NCI-H146 (cell line): ENCODE results near the gene CNTNAP4.

Experiments used
- DNase-seq: peaks from one replicate; lab custom pipeline; 2025; lab: John Stamatoyannopoulos, UW

Gene CNTNAP4

DNA sequence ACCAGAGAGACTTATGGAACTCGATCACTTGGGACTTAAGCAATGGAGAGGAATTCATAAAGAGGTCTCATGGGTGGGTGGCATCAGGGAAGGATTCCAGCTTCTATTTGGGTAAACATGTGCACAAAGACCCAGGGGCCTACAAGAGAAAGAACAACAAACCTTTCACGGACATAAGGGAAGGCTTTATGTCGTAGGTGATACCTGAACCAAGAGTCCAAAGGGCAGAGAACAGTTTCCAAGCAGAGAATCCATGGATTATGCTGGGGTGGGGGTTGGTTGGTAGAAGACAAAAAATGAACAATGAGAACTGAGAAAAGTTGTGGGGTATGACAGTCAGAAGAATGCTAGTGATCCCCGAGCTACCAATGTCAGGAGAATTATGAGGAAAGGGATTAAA lies 119.8 kb downstream of the CNTNAP4 start:
- no peak for DNase-seq

DNA sequence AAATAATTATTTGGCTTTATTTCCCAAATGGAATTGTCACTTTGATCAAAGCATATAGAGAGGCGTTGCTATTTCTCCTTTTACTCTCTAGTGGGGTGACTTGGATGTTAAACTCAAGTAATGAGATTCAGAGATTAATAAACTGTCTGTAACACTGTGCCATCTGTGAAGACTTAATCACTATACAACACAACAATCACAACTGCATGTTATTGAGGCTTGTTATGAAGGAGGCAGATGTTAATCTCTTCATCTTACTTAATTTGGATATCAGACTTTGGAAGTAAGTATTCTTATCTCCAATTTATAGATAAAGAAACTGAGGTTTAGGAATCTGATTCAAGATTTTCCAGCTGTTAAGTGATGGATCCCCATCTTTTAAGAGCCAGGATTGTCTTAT lies 132.5 kb downstream of the CNTNAP4 start:
- DNase-seq = no peak

- DNase-seq = no peak
These were observed 144.4 kb downstream of the CNTNAP4 start for GRCh38 chr16:76421571-76421970.

DNA sequence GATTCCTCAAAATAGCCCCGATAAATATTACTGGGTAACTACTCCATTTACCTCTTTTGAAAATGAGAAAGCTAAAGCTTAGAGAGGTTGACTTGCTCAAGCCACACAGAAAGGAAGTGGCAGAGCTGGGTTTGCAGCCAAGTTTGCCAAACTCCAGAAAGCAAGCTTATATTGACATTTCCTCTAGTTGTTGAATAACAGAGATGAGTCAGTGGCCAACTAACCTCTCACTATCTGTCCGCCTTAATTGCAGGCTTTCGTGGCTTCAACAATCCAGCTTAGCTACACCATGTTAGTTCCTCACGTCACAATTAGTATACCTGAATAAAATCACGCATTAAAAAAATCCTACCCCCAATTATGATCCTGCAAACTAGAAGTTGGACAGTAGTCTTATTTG lies 151.7 kb downstream of the CNTNAP4 start:
- DNase-seq = no peak

- DNase-seq = no peak
These were observed 164.2 kb downstream of the CNTNAP4 start for GRCh38 chr16:76441391-76441790.

- no peak for DNase-seq
These were observed 164.7 kb downstream of the CNTNAP4 start for GRCh38 chr16:76441876-76442275.

GRCh38 chr16:76443973-76444372 lies 166.8 kb downstream of the CNTNAP4 start:
- no peak for DNase-seq

DNA sequence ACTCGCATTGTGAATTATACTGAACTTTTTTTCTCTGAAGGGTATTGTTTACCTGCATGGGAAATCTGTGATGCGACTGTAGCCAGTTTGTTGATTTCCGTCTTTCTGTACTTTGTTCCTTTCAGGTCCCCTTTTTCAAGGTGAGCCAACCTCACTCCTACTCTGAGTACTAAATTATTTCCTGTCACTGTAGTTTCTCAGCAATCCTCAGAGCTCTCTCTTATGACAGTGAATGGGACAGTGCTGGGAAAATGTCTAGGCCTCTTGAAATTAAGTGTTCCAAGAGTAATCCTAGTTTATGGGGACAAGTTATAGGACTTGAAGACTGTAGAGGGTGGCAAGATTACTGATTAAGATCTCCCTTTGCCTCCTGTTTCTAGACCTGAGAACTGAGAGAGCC lies 167.6 kb downstream of the CNTNAP4 start:
- no peak for DNase-seq

DNA sequence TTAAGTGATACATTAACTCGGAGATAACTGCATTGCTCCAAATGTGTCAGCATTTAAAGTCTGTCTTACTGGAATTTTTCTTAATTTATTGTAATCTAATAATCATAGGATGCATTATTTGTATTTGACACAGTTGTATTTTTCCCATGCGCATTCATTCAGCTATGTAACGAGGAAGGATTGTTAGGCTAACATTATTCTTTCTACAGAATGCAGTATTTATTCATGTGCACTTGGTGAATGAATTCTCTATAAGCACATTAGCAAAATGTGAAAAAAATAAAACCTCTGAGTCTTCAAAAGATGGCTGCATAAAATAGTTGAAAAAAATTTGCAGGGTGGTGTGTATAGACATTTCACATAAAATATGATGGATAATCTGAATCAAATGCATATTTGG lies 168.6 kb downstream of the CNTNAP4 start:
- DNase-seq = no peak

DNA sequence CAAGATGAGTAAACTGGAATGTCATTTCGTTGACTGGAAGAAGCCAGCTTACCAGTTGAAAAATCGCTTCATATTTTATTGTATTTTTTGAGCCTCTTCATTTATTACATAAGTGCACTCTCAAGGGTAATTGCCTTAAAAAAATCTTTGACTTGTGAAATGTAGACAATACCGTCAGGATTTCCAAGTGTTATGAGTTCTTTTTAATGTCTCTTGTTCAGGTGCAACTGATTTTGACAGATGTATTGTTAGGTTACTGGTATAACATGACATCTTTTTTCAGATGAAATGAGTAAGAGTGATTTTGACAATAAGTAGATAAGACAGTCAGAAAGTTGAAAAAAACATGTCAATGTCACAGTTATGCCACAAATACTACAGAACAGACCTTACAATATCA lies 169.1 kb downstream of the CNTNAP4 start:
- no peak for DNase-seq

GRCh38 chr16:76450890-76451289 lies 173.7 kb downstream of the CNTNAP4 start:
- DNase-seq = no peak

DNA sequence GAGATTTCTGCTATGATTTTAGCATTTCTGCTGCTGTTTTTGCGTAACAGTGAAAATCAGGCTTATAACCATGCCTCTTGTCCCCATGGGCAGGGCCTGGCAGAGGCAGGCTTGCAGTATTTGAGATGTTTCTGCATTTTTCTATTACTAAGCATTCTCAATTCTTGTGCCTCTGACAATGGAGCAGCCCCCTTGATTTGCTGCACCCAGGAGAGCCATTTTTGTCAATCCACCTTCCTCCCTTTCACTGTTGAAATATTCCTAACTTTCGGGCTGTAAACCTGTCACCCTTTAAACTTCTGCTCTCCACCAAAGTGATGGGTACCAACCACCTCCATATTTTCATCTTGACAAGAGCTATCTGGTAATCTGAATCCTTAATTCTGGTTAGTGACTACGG lies 178.1 kb downstream of the CNTNAP4 start:
- DNase-seq = no peak

DNA sequence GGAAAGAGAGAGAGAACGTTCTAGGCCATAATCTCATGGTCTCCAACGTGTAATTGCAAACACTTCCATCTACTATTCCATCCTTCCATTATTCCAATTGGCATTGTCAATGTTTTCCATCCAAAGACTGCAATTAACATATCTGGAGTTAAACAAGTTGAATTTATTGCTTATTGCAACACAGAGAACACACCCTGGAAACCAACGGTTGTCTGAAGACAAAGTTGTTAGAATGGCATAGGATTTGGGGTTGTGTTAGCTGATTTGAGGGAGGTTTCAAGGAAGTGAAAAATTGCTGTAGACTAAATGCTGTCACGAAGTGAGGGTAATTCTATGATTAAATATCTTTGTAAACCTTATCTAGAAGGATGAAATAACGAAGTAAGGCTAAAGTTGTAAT lies 178.8 kb downstream of the CNTNAP4 start:
- no peak for DNase-seq

GRCh38 chr16:76459111-76459510 lies 181.9 kb downstream of the CNTNAP4 start:
- DNase-seq = no peak

DNA sequence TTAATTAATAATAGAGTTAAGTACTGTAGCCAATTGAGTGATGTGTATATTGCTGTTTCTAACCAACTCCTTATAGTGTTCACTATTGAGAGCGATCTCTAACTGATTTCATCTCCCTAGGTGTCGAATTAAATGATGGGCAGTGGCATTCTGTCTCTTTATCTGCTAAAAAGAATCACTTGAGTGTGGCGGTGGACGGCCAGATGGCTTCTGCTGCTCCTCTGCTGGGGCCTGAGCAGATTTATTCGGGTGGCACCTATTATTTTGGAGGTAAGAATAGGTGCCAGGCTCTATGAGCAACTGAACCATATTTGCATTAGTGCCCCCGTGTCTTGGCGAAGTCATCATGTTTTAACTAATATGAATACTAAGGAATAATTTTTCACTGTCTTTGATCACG lies 184.6 kb downstream of the CNTNAP4 start:
- DNase-seq = no peak

DNA sequence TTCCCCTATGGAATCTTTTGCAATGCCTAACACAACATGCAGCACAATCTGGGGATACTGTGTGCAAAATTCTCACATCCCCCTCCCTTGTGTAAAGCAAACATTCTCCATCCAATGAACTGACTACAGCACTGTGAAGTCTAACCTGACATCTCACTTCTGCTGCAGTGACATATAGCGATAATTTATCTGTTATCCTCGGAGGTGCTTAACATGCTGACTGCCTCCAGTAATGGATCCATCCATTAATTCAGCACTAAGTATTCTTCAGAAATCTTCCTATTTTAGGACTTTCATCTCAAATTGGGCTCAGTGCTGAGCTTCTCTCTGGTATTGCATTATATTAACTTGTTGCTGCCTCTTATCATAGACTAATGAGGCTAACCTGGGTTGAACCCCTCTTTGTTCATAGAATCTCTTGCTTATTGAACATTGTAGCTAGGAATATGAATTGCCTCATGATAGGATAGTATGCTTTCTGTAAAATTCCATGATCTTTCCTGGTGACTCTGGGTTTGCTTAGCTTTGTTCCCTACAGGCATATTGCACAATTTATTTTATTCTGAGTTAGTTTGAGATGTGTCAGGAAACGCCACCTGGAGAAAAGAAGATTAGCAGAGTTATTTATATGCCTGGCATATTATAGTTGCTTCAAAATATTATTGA lies 187.9 kb downstream of the CNTNAP4 start:
- DNase-seq = no peak

GRCh38 chr16:76466871-76467270 lies 189.7 kb downstream of the CNTNAP4 start:
- no peak for DNase-seq

DNA sequence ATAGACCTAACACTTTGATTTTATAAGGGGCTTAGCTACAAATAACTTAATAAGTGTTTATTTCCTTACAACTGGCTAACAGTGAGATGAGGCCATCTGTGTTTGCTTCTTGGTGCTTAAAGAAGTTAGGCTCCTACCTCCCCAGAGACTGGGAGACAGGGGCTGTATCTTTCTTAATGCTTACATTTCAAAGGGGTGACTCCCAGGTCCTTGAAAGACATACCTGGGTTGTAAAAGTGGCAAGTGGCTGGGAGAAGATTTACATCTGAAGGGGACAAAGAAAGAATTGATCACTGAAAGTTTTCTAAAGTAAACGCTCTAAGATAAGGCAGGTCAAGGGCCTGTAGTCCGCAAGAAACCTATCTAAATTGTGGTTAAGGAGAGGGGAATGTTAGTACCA lies 196.8 kb downstream of the CNTNAP4 start:
- DNase-seq = no peak

DNA sequence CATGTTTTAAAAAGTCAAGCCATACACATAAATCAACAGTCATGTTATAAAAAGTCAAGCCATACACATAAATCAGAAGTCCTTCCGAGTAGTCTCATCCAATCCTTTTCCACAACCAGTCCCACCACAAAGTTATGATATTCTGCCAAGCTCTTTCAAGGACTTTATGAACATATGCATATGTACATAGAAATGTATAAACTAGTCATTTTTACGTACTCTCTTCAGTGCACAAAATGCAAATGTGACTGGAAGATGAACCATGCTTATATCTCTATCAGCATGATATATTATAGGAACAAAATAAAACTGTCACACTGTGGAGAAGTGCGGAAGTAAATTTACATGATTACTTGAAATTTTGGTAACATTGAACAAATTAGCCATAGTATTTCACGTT lies 200.9 kb downstream of the CNTNAP4 start:
- no peak for DNase-seq

DNA sequence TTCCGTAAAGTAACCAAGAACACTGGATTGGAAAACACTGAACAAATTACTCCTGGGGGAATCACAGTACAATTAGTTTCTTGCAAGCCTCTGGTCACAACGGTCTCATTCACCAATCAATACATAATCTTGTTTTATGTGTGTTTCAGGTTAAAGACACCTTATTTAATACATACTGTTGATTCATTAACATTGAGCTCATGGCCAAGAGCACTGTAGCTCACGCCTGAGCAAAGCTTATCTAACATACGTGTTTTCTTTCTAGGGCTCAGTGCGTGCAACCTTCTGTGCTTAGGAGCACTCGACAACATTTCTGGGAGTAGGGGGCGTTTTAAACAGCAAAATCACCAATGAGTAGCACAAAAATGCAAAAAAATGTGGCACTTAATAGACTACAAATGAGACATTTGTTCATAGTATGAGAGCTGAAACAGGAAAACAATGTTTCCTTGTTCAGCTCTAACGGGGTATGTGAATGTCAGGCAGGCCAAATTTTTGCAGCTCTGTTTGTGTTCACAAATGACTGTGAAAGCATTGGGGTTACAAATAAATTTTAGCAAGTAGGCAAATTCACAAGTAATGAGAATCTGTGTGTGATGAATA lies 206.2 kb downstream of the CNTNAP4 start:
- DNase-seq = no peak

DNA sequence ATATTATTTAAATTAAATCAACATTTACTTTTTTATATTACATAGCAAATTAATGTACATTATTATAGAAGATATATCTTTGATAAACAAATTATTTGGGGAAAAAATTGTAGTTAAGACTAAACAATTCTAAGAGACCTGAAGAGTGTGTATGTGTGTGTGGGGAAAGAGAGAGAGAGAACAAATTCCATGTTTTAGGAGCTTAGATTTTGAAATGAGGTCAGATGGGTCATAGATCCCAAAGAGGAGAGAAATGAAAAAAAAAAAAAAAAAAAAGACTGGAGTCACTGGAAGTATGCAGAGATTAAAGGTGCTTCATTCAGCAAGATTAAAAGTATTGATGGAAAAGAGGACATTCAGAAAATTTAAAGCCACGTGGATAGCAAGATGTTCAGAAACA lies 206.8 kb downstream of the CNTNAP4 start:
- DNase-seq = no peak

- no peak for DNase-seq
These were observed 209.5 kb downstream of the CNTNAP4 start for GRCh38 chr16:76486740-76487139.

DNA sequence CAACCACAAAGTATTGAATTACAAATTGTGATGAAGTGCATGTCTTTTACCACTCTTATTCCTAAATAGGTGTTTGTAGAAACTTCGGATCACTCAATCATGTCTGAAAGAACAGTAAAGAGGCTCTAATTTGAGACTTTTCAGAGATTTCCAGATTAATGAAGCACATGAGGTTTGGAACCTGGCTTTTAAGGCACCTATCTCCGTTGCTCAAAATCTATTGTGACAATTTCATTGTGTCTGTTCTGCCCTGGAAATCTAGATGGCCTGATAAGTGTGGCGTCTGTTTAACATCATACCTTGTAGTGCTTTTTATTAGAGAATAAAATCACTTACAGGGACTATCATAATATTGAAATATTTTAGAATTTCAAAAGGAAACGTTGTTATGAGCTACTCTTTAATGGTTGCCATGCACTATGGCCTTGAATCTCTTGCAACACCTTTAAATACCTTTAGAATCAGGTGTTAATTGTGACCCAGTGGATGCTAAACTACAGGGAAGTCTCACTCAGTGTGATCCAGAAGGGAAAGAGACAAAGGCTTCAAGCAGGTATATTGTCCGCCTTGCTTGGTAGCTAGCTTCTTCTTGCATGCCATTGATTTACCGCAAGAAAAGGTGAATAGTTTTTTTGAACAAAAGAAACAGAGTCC lies 210.3 kb downstream of the CNTNAP4 start:
- no peak for DNase-seq

DNA sequence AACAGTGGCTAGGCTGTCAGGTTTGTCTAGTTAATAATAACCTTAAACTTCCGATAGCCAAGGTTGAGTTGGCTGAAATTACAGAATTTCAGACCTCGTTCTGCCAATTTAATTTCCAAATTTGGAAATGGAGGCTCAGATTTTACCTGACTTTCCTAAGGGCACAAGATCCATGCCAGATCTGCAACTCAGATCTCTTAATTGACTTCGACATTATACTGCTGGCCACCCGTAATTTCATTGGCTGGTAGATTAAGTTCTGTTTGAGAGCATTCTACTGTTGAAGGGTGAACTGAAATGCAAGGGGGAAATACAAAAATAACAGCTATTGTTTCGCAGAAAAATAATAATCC lies 210.8 kb downstream of the CNTNAP4 start:
- no peak for DNase-seq
